Upper lobe of left lung (tissue), 6 donors: ENCODE results near the gene HEG1. TPM values are rescaled to one million over a fixed set of nuclear protein-coding genes. Genes with fewer than 3 reads are reported as not detected.

ENCODE experiments used
- ATAC-seq, 2 donors: fragments of 200-7000 bp; cut with Tn5 transposase; one replicate each; pipeline ENCODE4 v1.9.1; 2022; ENCODE audit warnings: mild to moderate bottlenecking in 2 of 2, moderate library complexity in 2 of 2; ENCODE audit not compliant: low FRiP score in 2 of 2
- DNase-seq, 2 donors: peaks; one replicate each; pipeline ENCODE4 v3.0.0-alpha.2; 2019 to 2020
- H3K27ac ChIP-seq, 4 donors: fragments of 200-600 bp; sonication (generic); one replicate each; pipeline ENCODE4 v1.5.1; 2016 to 2019
- H3K27me3 ChIP-seq, 4 donors: fragments of 200-600 bp; sonication (generic); one replicate each; pipeline ENCODE4 v1.5.1; 2017 to 2019
- H3K36me3 ChIP-seq, 4 donors: fragments of 200-600 bp; sonication (generic); one replicate each; pipeline ENCODE4 v1.5.1; 2016 to 2019
- H3K4me1 ChIP-seq, 4 donors: fragments of 200-600 bp; sonication (generic); one replicate each; pipeline ENCODE4 v1.5.1; 2018 to 2019
- H3K4me3 ChIP-seq, 4 donors: fragments of 200-600 bp; sonication (generic); one replicate each; pipeline ENCODE4 v1.5.1; 2017 to 2019; ENCODE audit warnings: mild to moderate bottlenecking in 2 of 4, moderate library complexity in 1 of 4
- H3K9me3 ChIP-seq, 4 donors: fragments of 200-600 bp; sonication (generic); one replicate each; pipeline ENCODE4 v1.5.1; 2018 to 2019
- CTCF ChIP-seq, 6 experiments: fragments of 450-650 bp in 4 of 6; fragments of 200-600 bp in 2 of 6; sonication (generic) in 2 of 6; IDR thresholded peaks; one replicate each; pipeline ENCODE4 v1.5.1; 2016 to 2019; ENCODE audit warnings: antibody characterized with exemption in 6 of 6
- EP300 ChIP-seq, 4 donors: sonication (generic); formaldehyde crosslinking; IDR thresholded peaks; one replicate each; pipeline ENCODE4 v1.5.1; 2017; ENCODE audit warnings: antibody characterized with exemption in 4 of 4, control low read depth in 2 of 4
- POLR2A ChIP-seq, 4 donors: fragments of 450-650 bp; IDR thresholded peaks; one replicate each; pipeline ENCODE4 v1.5.1; 2016 to 2017; ENCODE audit warnings: antibody characterized with exemption in 4 of 4, mild to moderate bottlenecking in 2 of 4
- POLR2AphosphoS5 ChIP-seq, 2 donors: sonication (generic); formaldehyde crosslinking; IDR thresholded peaks; one replicate each; pipeline ENCODE4 v1.5.1; 2017; ENCODE audit warnings: antibody characterized with exemption in 2 of 2
- WGBS, 2 donors: methylation state at CpG; one replicate each; pipeline ENCODE4 v1.1.5; 2017 to 2018; 5-methylcytosine and 5-hydroxymethylcytosine counted together
- total RNA-seq, 6 donors: library from RNA; depleted of rRNA in 4 of 6; stranded (reverse); fragments of >200 nt in 4 of 6; gene quantifications; one replicate each; pipeline versions ENCODE4 v1.1.0 to v1.2.1, GENCODE V29; 2016 to 2021
- donor health status: DM: no; HTN: no; CAD: no; lungs with moderate emphysema.
- donor health status: DM: no; HTN: yes; CAD: no; lungs with severe emphysema.

The HEG1 gene
- total RNA-seq, 6 donors from 2014 or later: 45.1 to 168 (median 100) TPM

- ATAC-seq (no peak), DNase-seq (no peak)
- no peak within 1 kb of the TSS for H3K4me3 ChIP-seq
- 89 to 92% methylated on average over 5 of the region's 5 CpGs for WGBS, 2 donors
- no peaks in the 10 kb centered on the region for H3K27me3 ChIP-seq
- no peaks in the 10 kb centered on the region for H3K9me3 ChIP-seq
- H3K27ac ChIP-seq: no peak within 1 kb of the TSS
- H3K4me1 ChIP-seq: no peaks in the 10 kb centered on the region
- no peaks in the 10 kb centered on the region for H3K36me3 ChIP-seq
- TF ChIP-seq CTCF (IDR thresholded peaks at IDR 0.05): no peak
- no peak for TF ChIP-seq EP300 (IDR thresholded peaks at IDR 0.05)
- TF ChIP-seq POLR2A (IDR thresholded peaks at IDR 0.05): no peak
- no peak for TF ChIP-seq POLR2AphosphoS5 (IDR thresholded peaks at IDR 0.05)
Measured at GRCh38 chr3:124934577-124934976, 121.2 kb downstream of the HEG1 start, which contains the start of gene MUC13. MUC13 (minus strand) TSS chr3:124934751; CDS start chr3:124934712, 39 bp downstream.

- DNase-seq (peak in 1 of 2 donors; percentile 65), ATAC-seq (peak in 1 of 2 donors; percentile 80)
- no peaks in the 10 kb centered on the region for H3K27me3 ChIP-seq
- H3K4me1 ChIP-seq: no peaks in the 10 kb centered on the region
- no peaks in the 10 kb centered on the region for H3K36me3 ChIP-seq
- no peak overlapping the region for H3K27ac ChIP-seq
- no peak overlapping the region for H3K4me3 ChIP-seq
- 26 to 27% methylated on average over 4 of the region's 4 CpGs for WGBS, 2 donors
- H3K9me3 ChIP-seq: no peaks in the 10 kb centered on the region
- TF ChIP-seq CTCF (IDR thresholded peaks at IDR 0.05) (peak; percentile 58 to 81 (median 72)), EP300 (IDR thresholded peaks at IDR 0.05) (no peak), POLR2AphosphoS5 (IDR thresholded peaks at IDR 0.05) (no peak), POLR2A (IDR thresholded peaks at IDR 0.05) (no peak)
Measured at GRCh38 chr3:124928333-124929202, 127.2 kb downstream of the HEG1 start.

GRCh38 chr3:124927574-124928045 is 128.2 kb downstream of the HEG1 start:
- no peaks in the 10 kb centered on the region for H3K27me3 ChIP-seq
- no peaks in the 10 kb centered on the region for H3K9me3 ChIP-seq
- H3K27ac ChIP-seq: no peak overlapping the region
- WGBS, 2 donors: 82 to 93% methylated on average over 2 of the region's 2 CpGs
- H3K36me3 ChIP-seq: no peaks in the 10 kb centered on the region
- DNase-seq (no peak), ATAC-seq (no peak)
- H3K4me3 ChIP-seq: no peak overlapping the region
- H3K4me1 ChIP-seq: no peaks in the 10 kb centered on the region
- no peak for TF ChIP-seq CTCF (IDR thresholded peaks at IDR 0.05)

GRCh38 chr3:124926426-124927101 is 129.2 kb downstream of the HEG1 start:
- H3K27me3 ChIP-seq: no peaks in the 10 kb centered on the region
- H3K36me3 ChIP-seq: no peaks in the 10 kb centered on the region
- H3K4me3 ChIP-seq: no peak overlapping the region
- peak in 1 of 2 donors; percentile 54 for ATAC-seq
- no peak for DNase-seq
- no peaks in the 10 kb centered on the region for H3K4me1 ChIP-seq
- no peak overlapping the region for H3K27ac ChIP-seq
- TF ChIP-seq EP300 (IDR thresholded peaks at IDR 0.05) (no peak), CTCF (IDR thresholded peaks at IDR 0.05) (no peak), POLR2A (IDR thresholded peaks at IDR 0.05) (no peak), POLR2AphosphoS5 (IDR thresholded peaks at IDR 0.05) (no peak)
- no peaks in the 10 kb centered on the region for H3K9me3 ChIP-seq
- 70 to 77% methylated on average over 4 of the region's 4 CpGs for WGBS, 2 donors
